H1 (cell line): ENCODE results near the gene ASTN2.

Source experiments
- CBX5 ChIP-seq: fragments of 300-800, 300-1000 bp; sonication (generic); IDR thresholded peaks from 2 replicates; pipeline ENCODE4 v1.7.1; 2016; ENCODE audit warnings: antibody characterized with exemption, low read length, low read depth
- CREB1 ChIP-seq: IDR thresholded peaks from 2 replicates; pipeline ENCODE4 v1.6.1; 2012; ENCODE audit warnings: inconsistent platforms
- CTCF ChIP-seq, 3 experiments: IDR thresholded peaks; 1 replicate in 2 of 3; 2 replicates in 1 of 3; pipeline versions ENCODE4 v1.5.1 to v1.6.1; 2011; ENCODE audit warnings: low read length in 3 of 3, mild to moderate bottlenecking in 3 of 3, inconsistent platforms in 2 of 3, low read depth in 1 of 3, moderate library complexity in 1 of 3; ENCODE audit not compliant: insufficient read depth in 1 of 3; ENCODE audit errors: control extremely low read depth in 1 of 3
- JUN ChIP-seq: IDR thresholded peaks from 2 replicates; pipeline ENCODE4 v1.6.1; 2011; ENCODE audit warnings: low read depth, mild to moderate bottlenecking, improper control_type of control experiment, low read length
- PHF8 ChIP-seq: fragments of 200-600 bp; sonication (generic); conservative IDR thresholded peaks from 2 replicates; pipeline ENCODE4 v1.7.1; 2012; ENCODE audit warnings: low read depth, mild to moderate bottlenecking, inconsistent platforms, low read length, moderate library complexity
- POLR2A ChIP-seq, 2 experiments: IDR thresholded peaks; 1 replicate in 1 of 2; 2 replicates in 1 of 2; pipeline ENCODE4 v1.6.1; 2011; ENCODE audit warnings: low read depth in 2 of 2, low read length in 2 of 2, mild to moderate bottlenecking in 2 of 2; ENCODE audit errors: control extremely low read depth in 1 of 2
- SIN3A ChIP-seq, 2 experiments: IDR thresholded peaks in 1 of 2; conservative IDR thresholded peaks in 1 of 2; 2 replicates each; pipeline ENCODE4 v1.6.1; 2011 to 2012; ENCODE audit warnings: low read length in 2 of 2, improper control_type of control experiment in 1 of 2, low read depth in 1 of 2, mild to moderate bottlenecking in 1 of 2

GRCh38 chr9:117296453-117296852, 118.4 kb downstream of the ASTN2 start:
- TF ChIP-seq PHF8, result no peak
- TF ChIP-seq CREB1, result no peak
- no peak for TF ChIP-seq JUN
- no peak for TF ChIP-seq POLR2A (IDR thresholded peaks at IDR 0.05; ENCODE audit: control extremely low read depth in 1 of 2, low read depth in 2 of 2, low read length in 2 of 2)
- no peak for TF ChIP-seq CTCF (IDR thresholded peaks at IDR 0.05; ENCODE audit: control extremely low read depth in 1 of 3, insufficient read depth in 1 of 3, low read depth in 1 of 3, low read length in 3 of 3)
- TF ChIP-seq SIN3A (conservative IDR thresholded peaks at IDR 0.05 in 1 of 2, IDR thresholded peaks at IDR 0.05 in 1 of 2; ENCODE audit: low read depth in 1 of 2, low read length in 2 of 2), result no peak
- TF ChIP-seq CBX5, result no peak
